Measurements from ENCODE around the gene USP2.

The USP2 gene

DNA sequence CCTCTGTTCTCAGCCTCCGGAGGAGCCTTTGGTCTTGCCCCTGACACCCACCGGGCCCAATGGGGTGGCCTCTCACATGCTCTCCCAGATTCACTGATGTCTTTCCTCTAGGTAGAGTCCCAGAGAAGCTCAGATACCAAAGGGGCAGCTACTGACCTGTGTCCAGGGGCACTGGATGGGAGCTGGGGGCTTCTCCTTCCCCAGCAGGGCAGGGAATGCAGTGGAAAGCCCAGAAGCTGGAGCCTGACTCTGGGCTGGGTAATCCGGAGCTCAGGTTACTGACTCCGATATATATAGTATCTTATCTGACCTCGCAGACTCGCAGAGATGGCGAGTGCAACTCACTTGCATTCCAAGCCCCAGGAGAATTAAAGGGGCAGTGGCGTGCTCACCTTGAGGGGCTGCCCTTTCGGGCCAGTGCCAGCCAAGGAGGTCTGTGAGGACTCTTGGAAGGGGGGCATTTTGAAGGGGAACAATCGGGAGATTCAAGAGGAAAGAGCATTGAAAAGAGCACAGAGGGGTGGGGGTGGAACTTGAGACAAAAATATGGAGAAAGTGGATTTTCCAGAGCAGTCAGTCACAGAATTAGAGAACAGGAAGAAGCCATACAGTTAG, 2.5 kb downstream of the USP2 start:
- DNase-seq (ENCODE audit: insufficient read length, low spot score) (no peak), FAIRE-seq (no peak)
- TF ChIP-seq TAF1 (IDR thresholded peaks at IDR 0.05; ENCODE audit: low read depth, low read length) (no peak), SPI1 (IDR thresholded peaks at IDR 0.05; ENCODE audit: low read depth, low read length) (no peak), PAX5 (IDR thresholded peaks at IDR 0.05; ENCODE audit: insufficient read depth, low read length, severe bottlenecking) (no peak), POLR2AphosphoS5 (IDR thresholded peaks at IDR 0.05; ENCODE audit: low read depth, low read length) (no peak), POLR2A (IDR thresholded peaks at IDR 0.05; ENCODE audit: low read depth, low read length) (no peak)

DNA sequence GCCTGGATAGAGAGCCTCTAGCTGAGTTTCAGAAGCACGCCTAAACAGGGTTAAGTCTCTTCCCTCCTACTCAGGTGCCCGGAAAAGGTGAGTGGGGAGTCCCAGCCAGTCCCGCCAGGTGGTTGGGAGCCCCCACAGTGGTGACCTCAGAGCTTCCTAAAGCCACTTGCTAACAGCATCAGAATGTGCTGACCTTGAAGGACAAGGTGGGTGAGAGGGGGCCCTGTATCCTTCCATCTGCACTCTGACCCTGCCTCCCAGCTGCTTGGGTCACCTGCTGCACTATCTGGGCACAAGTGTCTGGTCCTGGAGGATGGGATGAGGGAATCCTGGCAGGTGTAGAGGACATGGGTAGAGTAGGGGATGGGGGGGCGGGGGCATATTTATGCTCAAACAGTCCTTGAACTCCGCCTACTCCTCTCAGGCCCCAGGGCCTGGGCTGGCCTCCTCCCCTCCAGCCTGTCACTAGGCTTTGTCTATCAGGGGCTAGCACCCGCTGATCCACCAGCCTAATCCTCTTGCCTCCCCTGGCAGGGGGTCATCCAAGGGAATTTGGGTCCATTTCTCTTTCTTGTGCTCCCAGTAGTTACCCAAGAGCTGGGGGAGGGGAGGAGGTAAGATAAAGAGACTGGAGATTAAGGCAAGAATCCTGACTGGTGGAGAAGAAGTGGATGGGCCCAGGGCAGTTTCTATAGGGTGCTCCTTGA, 3.4 kb downstream of the USP2 start:
- TF ChIP-seq SPI1 (IDR thresholded peaks at IDR 0.05; ENCODE audit: low read depth, low read length), result no peak
- no peak for TF ChIP-seq PAX5 (IDR thresholded peaks at IDR 0.05; ENCODE audit: insufficient read depth, low read length, severe bottlenecking)
- TF ChIP-seq POLR2A (IDR thresholded peaks at IDR 0.05; ENCODE audit: low read depth, low read length), result no peak
- no peak for TF ChIP-seq POLR2AphosphoS5 (IDR thresholded peaks at IDR 0.05; ENCODE audit: low read depth, low read length)
- no peak for TF ChIP-seq TAF1 (IDR thresholded peaks at IDR 0.05; ENCODE audit: low read depth, low read length)
- DNase-seq (ENCODE audit: insufficient read length, low spot score), result no peak
- no peak for FAIRE-seq

- FAIRE-seq (no peak), DNase-seq (ENCODE audit: insufficient read length, low spot score) (no peak)
- no peak for TF ChIP-seq POLR2AphosphoS5 (IDR thresholded peaks at IDR 0.05; ENCODE audit: low read depth, low read length)
- TF ChIP-seq PAX5 (IDR thresholded peaks at IDR 0.05; ENCODE audit: insufficient read depth, low read length, severe bottlenecking), result no peak
- no peak for TF ChIP-seq TAF1 (IDR thresholded peaks at IDR 0.05; ENCODE audit: low read depth, low read length)
- no peak for TF ChIP-seq SPI1 (IDR thresholded peaks at IDR 0.05; ENCODE audit: low read depth, low read length)
- TF ChIP-seq POU2F2 (IDR thresholded peaks at IDR 0.05; ENCODE audit: low read depth, low read length), result no peak
- no peak for TF ChIP-seq POLR2A (IDR thresholded peaks at IDR 0.05; ENCODE audit: low read depth, low read length)
Observed at GRCh38 chr11:119377112-119377901, 4.2 kb downstream of the USP2 start.

DNA sequence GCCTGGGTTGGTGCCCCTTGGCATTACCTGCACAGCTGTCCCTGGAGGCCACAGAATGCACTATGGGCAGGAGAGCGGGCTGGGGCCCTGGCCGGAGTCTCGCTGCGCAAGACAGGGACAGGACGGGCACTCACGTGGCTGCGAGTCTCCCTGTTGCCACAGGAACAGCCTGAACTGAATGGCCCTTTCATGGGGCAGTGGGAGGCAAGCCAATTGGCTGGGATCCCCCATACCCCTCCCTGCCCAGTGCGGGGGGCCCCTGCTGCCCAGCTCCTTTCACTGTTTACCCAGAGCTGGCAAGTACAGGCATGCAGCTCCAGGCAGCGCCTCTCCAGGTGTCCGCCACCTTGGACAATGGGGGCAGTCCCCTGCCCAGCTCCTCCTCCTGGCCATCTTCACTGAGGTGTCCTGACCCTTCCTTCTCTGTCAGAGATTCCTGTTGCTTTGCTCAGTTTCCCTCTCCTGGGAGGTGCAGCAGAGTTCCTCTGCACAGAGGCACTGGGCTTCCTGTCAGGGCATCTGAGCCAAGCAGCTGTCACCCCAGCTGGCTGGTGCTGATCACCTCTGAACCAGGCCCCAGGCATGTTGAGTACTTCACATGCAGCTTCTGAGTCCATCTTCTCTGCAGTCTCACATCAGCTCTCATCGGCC, 5.2 kb downstream of the USP2 start:
- FAIRE-seq (no peak), DNase-seq (ENCODE audit: insufficient read length, low spot score) (no peak)
- TF ChIP-seq POLR2A (IDR thresholded peaks at IDR 0.05; ENCODE audit: low read depth, low read length), result no peak
- TF ChIP-seq TAF1 (IDR thresholded peaks at IDR 0.05; ENCODE audit: low read depth, low read length), result no peak
- TF ChIP-seq PAX5 (IDR thresholded peaks at IDR 0.05; ENCODE audit: insufficient read depth, low read length, severe bottlenecking), result no peak
- no peak for TF ChIP-seq POU2F2 (IDR thresholded peaks at IDR 0.05; ENCODE audit: low read depth, low read length)
- TF ChIP-seq POLR2AphosphoS5 (IDR thresholded peaks at IDR 0.05; ENCODE audit: low read depth, low read length), result no peak
- TF ChIP-seq SPI1 (IDR thresholded peaks at IDR 0.05; ENCODE audit: low read depth, low read length), result no peak

DNA sequence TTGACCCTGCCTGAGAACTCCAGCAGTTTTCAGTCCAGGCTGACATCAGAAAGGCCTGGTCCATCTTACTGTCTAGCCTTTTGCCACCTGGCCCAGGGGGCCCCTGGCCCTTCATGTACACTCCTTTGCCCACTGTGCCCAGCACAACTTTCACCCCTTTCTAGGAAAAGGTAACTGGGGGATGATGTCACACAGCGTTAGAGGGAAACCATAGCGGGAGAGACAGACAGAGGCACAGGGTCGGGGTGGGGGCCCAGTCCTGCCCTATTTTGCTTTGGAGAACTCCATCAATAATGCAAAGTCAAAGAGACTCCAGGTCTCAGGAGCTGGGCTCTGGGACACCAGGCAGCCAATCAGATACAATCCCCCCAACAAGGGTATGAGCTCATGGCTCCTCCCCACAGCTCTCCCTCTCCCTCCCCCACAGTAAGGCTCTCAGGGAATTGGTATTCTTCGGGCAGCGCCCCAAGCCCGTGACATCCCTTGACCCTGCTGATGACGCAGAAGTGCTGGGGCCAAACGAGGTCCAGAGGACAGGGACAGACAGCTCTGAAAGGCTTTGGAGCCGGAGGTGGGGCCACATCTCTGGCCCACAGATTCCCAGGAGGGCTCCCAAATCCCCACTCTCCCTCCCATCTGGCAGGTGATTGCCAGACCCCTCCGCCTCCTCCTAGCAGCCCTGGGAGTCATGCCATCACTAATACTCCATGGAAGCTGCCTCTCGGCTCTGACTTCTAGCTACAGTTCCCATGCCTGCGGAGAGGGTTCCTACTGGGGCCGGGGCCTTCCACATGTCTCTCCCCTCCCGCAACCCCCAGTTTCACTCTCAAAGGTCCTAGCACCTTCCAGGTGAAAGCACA, 5.9 kb downstream of the USP2 start:
- DNase-seq (ENCODE audit: insufficient read length, low spot score) (no peak), FAIRE-seq (no peak)
- TF ChIP-seq PAX5 (IDR thresholded peaks at IDR 0.05; ENCODE audit: insufficient read depth, low read length, severe bottlenecking), result no peak
- TF ChIP-seq POLR2A (IDR thresholded peaks at IDR 0.05; ENCODE audit: low read depth, low read length), result no peak
- TF ChIP-seq SPI1 (IDR thresholded peaks at IDR 0.05; ENCODE audit: low read depth, low read length), result no peak
- TF ChIP-seq TAF1 (IDR thresholded peaks at IDR 0.05; ENCODE audit: low read depth, low read length), result no peak

DNA sequence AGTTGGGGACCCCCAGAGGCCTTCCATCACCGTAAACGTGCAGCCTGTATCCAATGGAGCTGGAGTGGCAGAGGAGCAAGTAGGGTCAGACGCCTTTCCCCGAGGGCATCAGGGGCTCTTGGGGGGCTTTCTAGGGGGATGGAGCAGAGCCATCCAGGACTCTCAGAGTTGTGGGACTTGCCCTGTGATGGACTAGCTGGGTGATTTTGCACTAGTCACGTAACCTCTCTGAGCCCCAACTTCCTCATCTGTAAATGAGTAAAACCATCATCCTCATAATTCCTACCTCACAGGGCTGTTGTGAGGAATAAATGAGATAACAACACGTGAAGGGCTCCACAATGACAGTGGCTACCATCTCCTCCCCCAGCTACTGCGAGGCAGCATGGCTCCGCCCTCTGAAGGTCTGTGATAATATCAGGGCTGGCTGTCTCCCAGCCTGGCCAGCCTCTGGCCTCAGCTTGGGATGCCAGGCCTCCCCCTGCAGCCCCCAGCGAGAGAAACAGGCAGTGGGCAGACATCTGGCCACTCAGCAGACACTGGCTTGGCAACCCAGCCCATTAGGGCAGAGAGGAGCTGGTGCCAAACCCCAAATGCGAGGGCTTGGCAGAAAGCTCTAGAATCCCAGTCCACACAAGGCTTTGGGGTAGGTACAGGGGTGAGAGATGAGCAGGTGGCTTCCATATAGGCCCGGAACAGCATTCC, 6.7 kb downstream of the USP2 start:
- DNase-seq (ENCODE audit: insufficient read length, low spot score) (no peak), FAIRE-seq (no peak)
- TF ChIP-seq SPI1 (IDR thresholded peaks at IDR 0.05; ENCODE audit: low read depth, low read length), result no peak
- TF ChIP-seq PAX5 (IDR thresholded peaks at IDR 0.05; ENCODE audit: insufficient read depth, low read length, severe bottlenecking), result no peak
- no peak for TF ChIP-seq TAF1 (IDR thresholded peaks at IDR 0.05; ENCODE audit: low read depth, low read length)
- no peak for TF ChIP-seq POLR2AphosphoS5 (IDR thresholded peaks at IDR 0.05; ENCODE audit: low read depth, low read length)
- no peak for TF ChIP-seq POLR2A (IDR thresholded peaks at IDR 0.05; ENCODE audit: low read depth, low read length)
- no peak for TF ChIP-seq POU2F2 (IDR thresholded peaks at IDR 0.05; ENCODE audit: low read depth, low read length)

DNA sequence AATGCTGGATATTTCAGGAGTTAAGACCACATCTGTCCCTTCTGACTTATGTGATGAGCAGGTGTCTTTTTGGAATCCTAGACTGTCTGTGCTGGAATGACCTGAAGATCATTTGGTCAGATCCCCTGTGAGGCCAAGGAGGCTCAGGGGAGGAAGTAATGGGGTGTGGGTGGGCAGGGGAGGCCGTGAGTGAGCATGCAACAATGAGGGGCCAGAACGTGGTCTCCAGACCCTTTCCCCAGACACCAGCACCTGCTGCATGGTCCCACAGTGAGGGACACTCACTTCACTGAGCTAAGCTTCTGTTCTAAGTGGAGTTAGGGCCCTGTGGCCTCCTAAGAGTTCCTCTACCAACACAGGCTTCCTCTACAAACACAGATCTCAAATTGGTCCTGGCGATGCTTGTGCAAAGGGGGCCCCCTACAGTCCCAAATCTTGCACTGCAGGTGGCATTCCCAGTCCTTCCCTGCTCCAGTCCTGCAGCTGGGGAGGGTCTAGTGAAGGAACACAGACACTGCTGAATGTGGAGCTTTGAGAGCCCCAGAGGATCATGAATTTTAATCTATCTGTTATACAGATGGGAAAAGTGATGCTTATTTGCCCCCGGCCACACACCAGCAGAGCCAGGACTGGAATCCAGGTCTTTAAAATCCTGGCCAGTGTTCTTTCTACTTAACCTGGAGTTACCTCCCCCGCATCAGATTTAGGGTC, 7.4 kb downstream of the USP2 start:
- FAIRE-seq, result peak; percentile 38
- DNase-seq (ENCODE audit: insufficient read length, low spot score), result no peak
- TF ChIP-seq POLR2A (IDR thresholded peaks at IDR 0.05; ENCODE audit: low read depth, low read length), result no peak
- no peak for TF ChIP-seq PAX5 (IDR thresholded peaks at IDR 0.05; ENCODE audit: insufficient read depth, low read length, severe bottlenecking)

Measured in GM12891 (cell line).